ENCODE measurements around the gene SHANK2.

SHANK2 gene

DNA sequence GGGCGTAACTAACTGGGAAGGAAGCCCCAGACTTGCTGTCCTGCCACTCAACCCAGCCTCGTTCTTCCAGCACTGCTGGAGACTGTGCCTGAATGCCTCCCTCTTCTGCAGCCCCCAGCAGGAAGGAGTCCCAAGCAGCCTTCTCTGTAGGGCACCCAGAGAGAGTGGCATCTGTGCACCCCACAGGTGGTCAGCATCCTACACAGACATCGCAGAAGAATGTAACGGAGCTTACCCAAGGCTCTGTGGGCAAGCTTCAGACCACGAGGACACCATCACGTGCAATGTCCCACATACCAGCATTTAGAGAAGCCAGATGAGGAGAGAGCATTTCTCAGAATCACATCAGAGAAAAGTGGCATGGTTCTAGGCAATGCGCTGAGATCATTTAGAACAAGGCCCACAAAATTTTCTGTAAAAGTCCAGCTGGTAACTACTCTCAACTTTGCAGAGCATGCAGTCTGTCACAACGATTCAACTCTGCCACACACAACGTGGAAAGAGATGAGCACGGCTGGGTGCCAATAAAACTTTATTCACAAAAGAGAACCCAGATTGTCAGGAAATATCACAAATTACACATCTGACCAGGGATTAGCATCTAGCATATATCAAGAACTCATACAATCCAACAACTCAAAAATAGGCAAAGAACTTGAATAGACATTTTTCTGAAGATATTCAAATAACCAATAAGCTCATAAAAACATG lies 33.4 kb downstream of the SHANK2 start:
- no peak for DNase-seq

DNA sequence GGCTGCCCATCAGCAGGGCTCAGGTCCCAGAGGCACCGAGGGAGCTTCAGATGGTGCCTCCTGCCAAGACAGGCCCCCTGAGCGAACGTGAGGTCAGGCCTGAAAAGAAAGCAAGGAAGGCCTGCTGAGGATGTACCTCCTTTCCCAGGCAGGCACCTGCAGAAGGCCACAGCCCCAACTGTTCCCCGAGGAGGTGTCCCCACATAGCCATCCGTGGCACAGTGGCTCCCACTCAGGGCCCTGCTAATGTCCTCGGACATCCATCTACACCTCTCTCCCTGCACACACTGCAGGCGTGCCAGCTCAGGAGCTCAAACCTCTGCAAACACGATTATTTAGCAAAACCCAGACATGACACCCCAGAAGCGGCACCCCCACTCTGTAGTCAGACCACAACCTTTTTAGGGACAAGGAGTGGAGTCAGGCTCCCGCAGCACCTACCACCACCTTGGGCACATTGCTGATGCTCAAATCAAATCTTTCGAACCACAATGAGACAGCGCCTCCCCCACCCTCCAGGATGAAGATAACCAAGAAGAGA lies 36.9 kb downstream of the SHANK2 start:
- DNase-seq, result no peak

GRCh38 chr11:71214553-71215424 lies 37.6 kb downstream of the SHANK2 start:
- no peak for DNase-seq

DNA sequence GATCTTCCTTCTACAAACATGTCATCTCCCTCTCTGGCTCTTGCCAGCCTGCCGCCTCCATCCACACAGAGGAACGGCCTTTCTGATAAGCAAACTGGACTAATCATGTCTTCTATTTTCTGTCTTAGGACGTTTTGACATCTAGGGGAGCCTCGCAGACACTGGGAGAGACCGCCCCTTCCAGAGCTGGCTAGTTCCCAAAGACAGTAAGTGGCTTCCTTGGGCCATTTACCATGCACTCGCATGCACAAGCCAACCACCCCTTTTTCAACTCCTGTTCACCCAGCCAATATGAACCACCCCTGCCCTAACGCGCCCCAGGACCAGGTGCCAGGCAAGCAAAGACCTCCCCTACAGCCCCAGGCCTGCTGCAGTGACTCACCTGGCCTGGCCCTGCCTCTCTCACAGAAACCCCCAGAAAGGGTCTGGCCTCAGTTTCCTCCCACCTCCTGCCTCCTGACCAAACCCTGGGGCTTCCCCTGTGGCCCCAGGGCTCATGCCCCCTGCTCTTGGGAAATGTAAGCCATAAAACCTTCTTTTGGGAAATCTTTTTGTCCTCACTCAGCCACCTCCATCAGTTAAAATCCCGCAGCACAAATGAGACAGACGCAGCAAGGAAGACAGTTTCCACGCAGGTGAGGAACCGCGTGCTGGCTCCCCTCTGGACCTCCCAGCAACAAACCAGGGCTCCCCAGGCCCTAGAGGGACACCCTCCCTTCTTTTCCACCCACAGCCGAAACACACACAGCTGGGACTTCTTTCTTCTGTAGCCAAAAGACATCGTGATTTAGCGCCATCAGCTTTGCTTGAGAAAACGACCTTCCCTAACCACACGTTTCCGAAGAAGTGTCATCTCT lies 38.5 kb downstream of the SHANK2 start:
- no peak for DNase-seq

DNA sequence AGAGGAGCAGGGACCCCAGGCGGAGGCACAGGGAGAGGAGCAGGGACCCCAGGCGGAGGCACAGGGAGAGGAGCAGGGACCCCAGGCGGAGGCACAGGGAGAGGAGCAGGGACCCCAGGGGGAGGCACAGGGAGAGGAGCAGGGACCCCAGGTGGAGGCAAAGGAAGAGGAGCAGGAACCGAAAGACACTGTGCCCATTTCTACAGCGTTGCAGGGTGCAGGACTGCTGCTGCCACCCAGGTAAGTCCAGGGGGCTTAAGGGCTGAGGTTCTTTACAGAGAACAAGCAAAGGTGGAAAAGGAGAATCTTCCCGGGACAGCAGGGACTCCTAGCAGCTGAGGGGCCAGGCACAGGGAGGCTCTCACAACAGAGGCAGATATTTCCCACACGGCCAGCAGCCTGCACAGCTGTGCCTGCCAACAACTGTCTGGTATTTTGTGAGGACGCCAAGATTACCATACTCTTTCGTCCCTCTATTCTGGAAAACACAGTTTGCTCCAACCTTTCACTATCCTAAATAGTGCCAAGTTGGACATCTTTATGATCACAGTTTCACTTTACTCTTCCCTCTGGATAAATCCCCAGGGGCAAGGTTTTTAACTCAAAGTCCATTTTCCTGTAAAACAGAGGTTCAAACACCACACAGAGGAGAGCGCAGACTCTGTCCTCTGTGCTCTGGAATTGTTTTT lies 39.4 kb downstream of the SHANK2 start:
- DNase-seq, result no peak

- DNase-seq, result no peak
Observed at GRCh38 chr11:71211631-71212030, 40.7 kb downstream of the SHANK2 start.

GRCh38 chr11:71210861-71211260 lies 41.5 kb downstream of the SHANK2 start:
- DNase-seq, result no peak

- no peak for DNase-seq
Observed at GRCh38 chr11:71209656-71210055, 42.7 kb downstream of the SHANK2 start.

- no peak for DNase-seq
Observed at GRCh38 chr11:71209181-71209580, 43.2 kb downstream of the SHANK2 start.

DNA sequence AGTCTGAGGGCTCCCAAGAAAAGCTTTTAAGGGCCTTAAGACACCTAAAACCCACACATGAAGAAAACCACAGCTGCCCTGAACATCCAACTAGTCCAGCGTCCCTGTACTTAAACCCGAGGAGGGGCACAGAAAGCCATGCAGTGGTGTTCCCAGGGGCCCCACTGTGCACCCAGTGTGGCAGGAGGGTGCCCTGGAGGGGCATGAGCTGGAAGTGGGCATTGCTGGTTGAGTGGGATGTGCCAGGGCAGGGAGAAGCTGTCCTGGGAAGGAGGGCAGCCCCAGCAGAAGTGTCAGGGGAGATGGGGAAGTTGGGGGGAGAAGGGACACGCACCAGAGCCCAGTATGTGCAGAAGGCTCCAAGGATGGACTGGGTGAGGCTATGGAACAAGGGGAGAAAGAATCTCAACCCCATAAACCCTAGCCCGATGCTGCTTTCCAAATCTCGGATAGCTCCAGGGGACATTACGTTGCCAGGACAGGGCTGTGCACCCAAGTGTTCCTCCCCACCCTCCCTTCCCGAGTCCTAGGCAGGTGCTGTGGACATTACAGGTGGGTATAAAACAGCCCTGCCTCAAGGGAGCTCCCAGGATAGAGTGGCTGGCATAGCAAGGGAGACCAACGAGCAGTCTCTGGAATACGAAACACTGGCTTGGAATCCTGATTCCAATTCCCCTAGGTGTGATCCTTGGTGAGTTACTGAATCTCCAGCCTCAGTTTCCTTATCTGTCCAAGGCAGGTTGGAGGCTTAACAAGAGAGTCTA lies 44.2 kb downstream of the SHANK2 start:
- no peak for DNase-seq

- no peak for DNase-seq
Observed at GRCh38 chr11:71207563-71207962, 44.8 kb downstream of the SHANK2 start.

GRCh38 chr11:71206186-71206585 lies 46.2 kb downstream of the SHANK2 start:
- no peak for DNase-seq

GRCh38 chr11:71204748-71205664 lies 47.4 kb downstream of the SHANK2 start:
- DNase-seq, result no peak

- DNase-seq, result no peak
Observed at GRCh38 chr11:71204294-71204693, 48.1 kb downstream of the SHANK2 start.

DNA sequence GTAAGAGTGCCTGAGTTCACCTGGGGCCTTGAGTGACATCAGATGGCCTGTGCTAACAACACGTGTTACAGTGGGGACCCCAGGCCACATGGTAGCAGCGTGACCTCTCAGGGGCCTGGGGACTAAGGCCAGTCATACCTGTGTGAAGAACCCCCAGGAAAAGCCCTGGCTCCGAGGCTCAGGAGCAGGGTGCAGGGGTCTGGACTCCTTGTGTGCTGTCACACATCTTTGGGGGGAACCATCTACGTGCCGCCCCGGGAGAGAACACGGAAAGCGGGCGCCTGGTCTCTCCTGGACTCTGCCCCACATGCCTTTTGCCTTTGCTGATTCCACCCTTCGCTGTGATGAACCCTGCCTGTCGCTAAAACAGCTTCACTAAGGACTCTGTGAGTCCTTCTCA lies 48.7 kb downstream of the SHANK2 start:
- DNase-seq, result no peak

DNA sequence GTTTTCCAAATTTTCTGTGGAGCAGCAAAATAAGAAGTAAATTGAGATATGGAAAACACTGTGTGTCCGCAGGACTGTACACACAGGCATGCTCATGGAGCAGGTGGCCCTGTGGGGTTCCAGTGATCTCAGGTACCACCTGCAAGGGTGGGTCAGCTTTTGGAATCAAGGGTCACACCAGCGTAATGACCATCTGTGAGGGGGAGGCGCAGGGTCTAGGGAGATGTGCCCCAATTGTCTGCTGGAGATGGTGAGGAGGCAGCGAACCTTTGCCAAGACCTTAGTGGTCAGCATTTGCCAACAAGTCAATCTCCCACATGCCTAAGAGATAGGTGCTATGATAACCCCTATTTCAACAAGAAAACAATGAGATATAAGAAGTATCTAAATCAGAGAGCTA lies 49.4 kb downstream of the SHANK2 start:
- DNase-seq, result no peak

DNA sequence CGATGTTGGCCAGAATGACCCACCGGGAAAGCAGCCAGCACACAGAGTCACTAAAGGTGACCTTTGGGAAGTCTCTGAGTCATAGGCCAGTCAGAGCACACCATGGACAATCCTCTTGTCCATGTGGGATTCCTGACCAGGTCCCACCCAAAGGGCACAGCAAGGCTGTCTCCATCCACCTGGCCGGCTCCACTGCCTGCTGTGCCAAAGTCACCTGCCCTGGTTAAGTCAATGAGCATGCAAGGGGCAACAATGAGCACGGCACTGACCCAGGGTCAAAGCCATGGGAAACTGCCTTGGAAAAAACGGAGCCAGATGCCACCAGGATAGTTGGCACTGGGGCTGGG lies 49.8 kb downstream of the SHANK2 start:
- no peak for DNase-seq
